IMR-90 (cell line): Measurements from ENCODE around the gene NUFIP1. TPM values are rescaled to one million over a fixed set of nuclear protein-coding genes. Genes with fewer than 3 reads are reported as not detected.

Experiments used
- ATAC-seq: fragments of 200-7000 bp; cut with Tn5 transposase; 2 replicates; pipeline ENCODE4 v1.9.1; 2020; ENCODE audit warnings: low read depth, mild to moderate bottlenecking, moderate library complexity
- BruUV-seq: library from RNA; stranded (reverse); fragments of 400-500 nt; replicated peaks from 2 replicates; lab custom pipeline; 2021; lab: Mats Ljungman, UMichigan
- CTCF ChIA-PET: fragments of 300-600 bp; formaldehyde crosslinking; extraction: SDS; loops from one replicate; lab custom pipeline; 2021; ENCODE audit warnings: antibody characterized with exemption; lab: Yijun Ruan, JAX
- POLR2A ChIA-PET: fragments of 300-600 bp; sonication (Branson Sonifier 250); formaldehyde crosslinking; loops from one replicate; lab custom pipeline; 2022; ENCODE audit warnings: antibody characterized with exemption; ENCODE audit not compliant: unreplicated experiment; lab: Charles Lee
- DNase-seq: peaks from one replicate; pipeline ENCODE4 v3.0.0; 2013
- H2AFZ ChIP-seq: replicated peaks from 2 replicates; pipeline ENCODE3; 2013; ENCODE audit warnings: low read length, mild to moderate bottlenecking; ENCODE audit not compliant: poor library complexity
- H2AK5ac ChIP-seq: 2 replicates; pipeline ENCODE4 v1.6.1; 2013; ENCODE audit warnings: low read depth, low read length, inconsistent platforms
- H2AK9ac ChIP-seq: replicated peaks from 2 replicates; pipeline ENCODE3; 2013; ENCODE audit warnings: mild to moderate bottlenecking, low read depth, low read length, moderate library complexity; ENCODE audit not compliant: poor library complexity
- H2BK120ac ChIP-seq: 2 replicates; pipeline ENCODE4 v1.6.1; 2013; ENCODE audit warnings: low read depth, low read length, inconsistent platforms
- H2BK15ac ChIP-seq: 3 replicates; pipeline ENCODE4 v1.6.1; 2013; ENCODE audit warnings: low read depth, low read length, inconsistent platforms
- H2BK20ac ChIP-seq: 2 replicates; pipeline ENCODE4 v1.6.1; 2013; ENCODE audit warnings: low read depth, mild to moderate bottlenecking, inconsistent platforms, low read length, moderate library complexity
- H2BK5ac ChIP-seq: 2 replicates; pipeline ENCODE4 v1.6.1; 2013; ENCODE audit warnings: mild to moderate bottlenecking, low read depth, low read length, inconsistent platforms; ENCODE audit not compliant: poor library complexity, severe bottlenecking
- H3K14ac ChIP-seq: replicated peaks from 2 replicates; pipeline ENCODE4 v1.6.1; 2013; ENCODE audit warnings: low read depth, low read length, inconsistent platforms
- H3K18ac ChIP-seq: 2 replicates; pipeline ENCODE4 v1.6.1; 2013; ENCODE audit warnings: low read depth, low read length, control low read depth
- H3K23ac ChIP-seq: 2 replicates; pipeline ENCODE4 v1.6.1; 2013; ENCODE audit warnings: low read depth, low read length, inconsistent platforms
- H3K27ac ChIP-seq: 2 replicates; pipeline ENCODE4 v1.5.1; 2013; ENCODE audit warnings: mild to moderate bottlenecking, control low read depth, low read length; ENCODE audit not compliant: insufficient read depth
- H3K27me3 ChIP-seq: 2 replicates; pipeline ENCODE4 v1.6.1; 2013; ENCODE audit warnings: low read length; ENCODE audit not compliant: control insufficient read depth, insufficient read depth
- H3K36me3 ChIP-seq: 2 replicates; pipeline ENCODE4 v1.6.1; 2013; ENCODE audit warnings: low read length, mixed read lengths; ENCODE audit not compliant: control insufficient read depth, insufficient read depth
- H3K4ac ChIP-seq: 2 replicates; pipeline ENCODE4 v1.6.1; 2013; ENCODE audit warnings: low read depth, low read length, inconsistent platforms
- H3K4me1 ChIP-seq: 2 replicates; pipeline ENCODE4 v1.6.1; 2013; ENCODE audit warnings: low read length, mixed read lengths; ENCODE audit not compliant: control insufficient read depth, insufficient read depth
- H3K4me2 ChIP-seq: 2 replicates; pipeline ENCODE4 v1.6.1; 2013; ENCODE audit warnings: low read depth, mild to moderate bottlenecking, control low read depth, low read length, moderate library complexity
- H3K4me3 ChIP-seq: 2 replicates; pipeline ENCODE4 v1.5.1; 2013; ENCODE audit warnings: low read depth, mild to moderate bottlenecking, control low read depth, low read length, moderate library complexity; ENCODE audit not compliant: insufficient read depth
- H3K56ac ChIP-seq: 2 replicates; pipeline ENCODE4 v1.6.1; 2013; ENCODE audit warnings: low read length, inconsistent platforms; ENCODE audit not compliant: insufficient read depth; ENCODE audit errors: extremely low read depth
- H3K79me1 ChIP-seq, 2 experiments: 2 replicates each; pipeline ENCODE4 v1.6.1; 2013; ENCODE audit warnings: low read length in 2 of 2, inconsistent platforms in 1 of 2, low read depth in 1 of 2
- H3K9ac ChIP-seq: 2 replicates; pipeline ENCODE4 v1.6.1; 2013; ENCODE audit warnings: low read depth, low read length, control low read depth
- H3K9me1 ChIP-seq: 2 replicates; pipeline ENCODE4 v1.6.1; 2013; ENCODE audit warnings: low read length, inconsistent platforms; ENCODE audit not compliant: insufficient read depth
- H3K9me3 ChIP-seq: 2 replicates; pipeline ENCODE4 v1.6.1; 2013; ENCODE audit warnings: low read length; ENCODE audit not compliant: control insufficient read depth, insufficient read depth
- H4K20me1 ChIP-seq: 2 replicates; pipeline ENCODE4 v1.6.1; 2013; ENCODE audit warnings: low read length, inconsistent platforms; ENCODE audit not compliant: insufficient read depth
- H4K5ac ChIP-seq: 2 replicates; pipeline ENCODE4 v1.6.1; 2013; ENCODE audit warnings: mild to moderate bottlenecking, low read depth, low read length, control low read depth
- H4K8ac ChIP-seq, 2 experiments: 2 replicates each; pipeline ENCODE4 v1.6.1; 2013; ENCODE audit warnings: low read depth in 2 of 2, low read length in 2 of 2, control low read depth in 1 of 2, inconsistent platforms in 1 of 2
- H4K91ac ChIP-seq: 2 replicates; pipeline ENCODE4 v1.6.1; 2013; ENCODE audit warnings: low read depth, low read length, inconsistent platforms; ENCODE audit not compliant: insufficient read depth
- RAD21 ChIP-seq: IDR thresholded peaks from 2 replicates; pipeline ENCODE4 v1.6.1; 2012; ENCODE audit warnings: low read length, improper control_type of control experiment
- WGBS, 2 experiments: methylation state at CpG; one replicate each; pipeline versions ENCODE4 v1.1.5 to v1.1.7; 2013; ENCODE audit warnings: missing lambda C conversion rate in 2 of 2; ENCODE audit not compliant: insufficient read length in 1 of 2; ENCODE audit errors: extremely low coverage in 2 of 2; 5-methylcytosine and 5-hydroxymethylcytosine counted together
- dilution Hi-C: fragments of 300-500 bp; cut with HindIII; formaldehyde crosslinking; loops from one replicate; pipeline ENCODE4 v1.14.3; 2018; ENCODE audit warnings: low sequenced_read_pairs; ENCODE audit not compliant: unreplicated experiment
- in situ Hi-C: fragments of 300-500 bp; cut with MboI; formaldehyde crosslinking; loops from 3 replicates; pipeline ENCODE4 v1.14.3; 2019; ENCODE audit warnings: low sequenced_read_pairs, inconsistent platforms, mixed read lengths
- intact Hi-C: fragments of 100-400 bp; cut with micrococcal nuclease; formaldehyde crosslinking; loops from 2 replicates; pipeline ENCODE4 v1.10.0; 2022
- polyA plus RNA-seq, 3 experiments: library from polyadenylated mRNA; depleted of rRNA; stranded (reverse); fragments of >200 nt; gene quantifications; 2 replicates each; pipeline ENCODE4 v1.2.3, GENCODE V29; 2012; ENCODE audit warnings: low replicate concordance in 1 of 3
- total RNA-seq: library from RNA; depleted of rRNA; stranded (reverse); fragments of >200 nt; gene quantifications from 2 replicates; pipeline ENCODE4 v1.2.3, GENCODE V29; 2012
- TF ChIP-seq, protein P1 (sequence below): fragments of 150-350 bp; IDR thresholded peaks from 2 replicates; pipeline ENCODE4 v1.6.1; 2016; ENCODE audit warnings: low read depth, mild to moderate bottlenecking, low read length, moderate library complexity, borderline replicate concordance

The NUFIP1 gene
- total and polyA plus RNA-seq, 2 of the 4 experiments (the other 2 are of a cell fraction), result 1.4 to 2.3 TPM

DNA sequence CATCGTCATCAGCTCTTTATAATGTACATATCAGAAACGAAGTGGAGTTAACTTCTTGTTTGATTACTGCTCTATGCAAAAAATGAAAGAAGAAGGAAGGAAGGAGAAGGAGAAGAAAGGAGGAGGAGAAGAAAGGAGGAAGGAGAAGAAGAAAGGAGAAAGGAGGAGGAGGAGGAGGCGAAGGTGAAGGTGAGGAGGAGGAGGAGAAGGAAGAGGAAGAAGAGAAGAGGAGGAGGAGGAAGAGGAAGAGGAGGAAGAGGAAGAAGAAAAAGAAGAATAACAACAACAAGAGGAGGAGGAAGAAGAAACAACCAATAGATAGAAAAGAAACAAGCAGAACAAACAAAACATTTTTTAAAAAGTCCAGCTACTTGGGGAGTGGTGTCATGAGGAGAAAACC lies 13.1 kb downstream of the NUFIP1 start:
- H3K36me3 ChIP-seq, result peaks cover 19% of the 10 kb centered on the region
- CTCF ChIA-PET, result interaction anchor here (0.8 kb wide), 1 partner anchor 495 kb away, joined by 3 read pairs; no protein-coding TSS in a partner anchor
- intact Hi-C loops, result loop anchor here (10.0 kb wide), 1 partner anchor 149 kb away; the partner anchor contains the start of gene GTF2F2

More for the DNA sequence above, 13.1 kb downstream of the NUFIP1 start:
- no peak overlapping the region for H3K14ac ChIP-seq
- no peak overlapping the region for H4K5ac ChIP-seq
- H2BK15ac ChIP-seq, result no peak overlapping the region
- H3K9me1 ChIP-seq, result peaks cover 6% of the 10 kb centered on the region; the same call in 1 of the 2 replicates
- dilution Hi-C loops (no loop called here), in situ Hi-C loops (no loop called here)
- POLR2A ChIA-PET, result no interaction called here
- H3K9me3 ChIP-seq, result no peaks in the 10 kb centered on the region
- no peak overlapping the region for H2AK9ac ChIP-seq
- BruUV-seq, result no TSS peak
- no peak overlapping the region for H3K4ac ChIP-seq
- H3K27me3 ChIP-seq, result no peaks in the 10 kb centered on the region
- no peak overlapping the region for H3K18ac ChIP-seq
- WGBS, 2 experiments, result no CpG with 5 or more reads among the region's 3 CpGs
- no peak overlapping the region for H2BK20ac ChIP-seq
- no peak overlapping the region for H3K9ac ChIP-seq
- ATAC-seq (no peak), DNase-seq (no peak)
- H4K91ac ChIP-seq, result no peak overlapping the region
- peaks cover 9% of the 10 kb centered on the region for H3K4me1 ChIP-seq
- H3K4me3 ChIP-seq, result no peak overlapping the region
- H3K23ac ChIP-seq, result no peak overlapping the region
- H3K56ac ChIP-seq, result no peak overlapping the region
- H2BK120ac ChIP-seq, result no peak overlapping the region
- no peak overlapping the region for H3K27ac ChIP-seq
- no peak overlapping the region for H3K4me2 ChIP-seq
- no peak overlapping the region for H4K8ac ChIP-seq
- H3K79me1 ChIP-seq, result peaks cover 9 to 28% of the 10 kb centered on the region in 2 experiments; a peak in 3 of 4 replicates
- no peak overlapping the region for H2AFZ ChIP-seq
- TF ChIP-seq, protein P1, sequence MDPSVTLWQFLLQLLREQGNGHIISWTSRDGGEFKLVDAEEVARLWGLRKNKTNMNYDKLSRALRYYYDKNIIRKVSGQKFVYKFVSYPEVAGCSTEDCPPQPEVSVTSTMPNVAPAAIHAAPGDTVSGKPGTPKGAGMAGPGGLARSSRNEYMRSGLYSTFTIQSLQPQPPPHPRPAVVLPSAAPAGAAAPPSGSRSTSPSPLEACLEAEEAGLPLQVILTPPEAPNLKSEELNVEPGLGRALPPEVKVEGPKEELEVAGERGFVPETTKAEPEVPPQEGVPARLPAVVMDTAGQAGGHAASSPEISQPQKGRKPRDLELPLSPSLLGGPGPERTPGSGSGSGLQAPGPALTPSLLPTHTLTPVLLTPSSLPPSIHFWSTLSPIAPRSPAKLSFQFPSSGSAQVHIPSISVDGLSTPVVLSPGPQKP, result no peak
- TF ChIP-seq RAD21, result no peak
- no peak overlapping the region for H2BK5ac ChIP-seq
- no peaks in the 10 kb centered on the region for H4K20me1 ChIP-seq
- H2AK5ac ChIP-seq, result no peak overlapping the region
